ENCODE measurements around the gene TENT5A. TPM values are rescaled to one million over a fixed set of nuclear protein-coding genes. Genes with fewer than 3 reads are reported as not detected.

The TENT5A gene
- total RNA-seq, 1 donor from 2014 or later, result 2.3 TPM

DNA sequence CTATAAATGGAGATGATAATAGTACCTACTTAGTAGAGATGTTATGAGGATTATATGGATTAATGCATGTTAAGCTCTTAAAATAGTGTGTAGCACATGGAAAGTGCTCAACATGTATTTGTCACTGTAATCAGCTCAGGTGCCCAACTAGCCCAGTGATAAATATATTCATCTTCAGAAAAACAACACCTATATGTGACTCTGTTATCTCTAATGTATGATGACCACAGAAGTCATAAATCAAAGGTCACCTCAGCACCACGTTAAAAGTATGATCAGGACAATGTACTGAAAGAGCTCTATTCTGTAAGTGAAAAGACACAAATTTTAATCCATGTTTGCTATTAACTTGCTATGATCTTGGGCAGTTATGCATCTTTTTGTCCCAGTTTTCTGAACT, 36.8 kb upstream of the TENT5A start:
- Mint-ChIP-seq H3K4me3 (ENCODE audit: unreplicated experiment) (no peak overlapping the region), H3K9me3 (ENCODE audit: unreplicated experiment) (no peaks in the 10 kb centered on the region), H3K4me1 (ENCODE audit: unreplicated experiment) (peaks cover 7% of the 10 kb centered on the region), H3K27me3 (ENCODE audit: unreplicated experiment) (peaks cover 4% of the 10 kb centered on the region), H3K27ac (ENCODE audit: unreplicated experiment) (no peak overlapping the region), H3K36me3 (ENCODE audit: low read depth, unreplicated experiment) (no peaks in the 10 kb centered on the region)
- TF ChIP-seq CTCF (IDR thresholded peaks at IDR 0.05; ENCODE audit: unreplicated experiment), result no peak
- no peak for DNase-seq (ENCODE audit: low spot score)

DNA sequence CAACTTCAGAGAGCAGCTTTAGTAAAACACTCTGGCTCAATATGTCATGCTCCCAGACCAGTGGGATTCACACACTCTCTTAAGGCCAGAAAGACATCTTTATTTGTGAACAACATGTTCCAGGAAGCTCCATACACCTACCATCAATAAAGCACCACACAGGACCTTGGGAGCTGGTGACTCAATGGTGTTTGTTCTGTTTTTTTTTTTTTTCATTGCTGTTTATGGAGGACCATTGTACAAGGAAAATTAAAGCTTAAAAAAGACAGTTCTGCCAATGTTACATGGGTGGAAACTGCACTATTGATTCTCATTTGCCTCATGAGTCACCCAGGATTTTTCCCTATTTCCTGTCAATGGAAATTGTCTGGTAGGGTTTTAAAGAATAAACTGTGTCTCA, 36.3 kb upstream of the TENT5A start:
- no peak for TF ChIP-seq CTCF (IDR thresholded peaks at IDR 0.05; ENCODE audit: unreplicated experiment)
- DNase-seq (ENCODE audit: low spot score), result no peak
- H3K36me3 Mint-ChIP-seq (ENCODE audit: low read depth, unreplicated experiment), result no peaks in the 10 kb centered on the region
- no peak overlapping the region for H3K4me3 Mint-ChIP-seq (ENCODE audit: unreplicated experiment)
- no peak overlapping the region for H3K27ac Mint-ChIP-seq (ENCODE audit: unreplicated experiment)
- H3K4me1 Mint-ChIP-seq (ENCODE audit: unreplicated experiment), result peaks cover 7% of the 10 kb centered on the region
- H3K9me3 Mint-ChIP-seq (ENCODE audit: unreplicated experiment), result no peaks in the 10 kb centered on the region
- peaks cover 4% of the 10 kb centered on the region for H3K27me3 Mint-ChIP-seq (ENCODE audit: unreplicated experiment)

GRCh38 chr6:81787313-81788068, 35.0 kb upstream of the TENT5A start:
- no peak overlapping the region for H3K27ac Mint-ChIP-seq (ENCODE audit: unreplicated experiment)
- H3K4me3 Mint-ChIP-seq (ENCODE audit: unreplicated experiment), result no peak overlapping the region
- H3K9me3 Mint-ChIP-seq (ENCODE audit: unreplicated experiment), result no peaks in the 10 kb centered on the region
- H3K4me1 Mint-ChIP-seq (ENCODE audit: unreplicated experiment), result peaks cover 2% of the 10 kb centered on the region
- no peaks in the 10 kb centered on the region for H3K36me3 Mint-ChIP-seq (ENCODE audit: low read depth, unreplicated experiment)
- no peak for TF ChIP-seq CTCF (IDR thresholded peaks at IDR 0.05; ENCODE audit: unreplicated experiment)
- peaks cover 4% of the 10 kb centered on the region for H3K27me3 Mint-ChIP-seq (ENCODE audit: unreplicated experiment)
- no peak for DNase-seq (ENCODE audit: low spot score)

- H3K4me1 Mint-ChIP-seq (ENCODE audit: unreplicated experiment), result no peaks in the 10 kb centered on the region
Observed at GRCh38 chr6:81786150-81786549, 33.7 kb upstream of the TENT5A start.

More at GRCh38 chr6:81786150-81786549, 33.7 kb upstream of the TENT5A start:
- Mint-ChIP-seq H3K9me3 (ENCODE audit: unreplicated experiment) (no peaks in the 10 kb centered on the region), H3K27ac (ENCODE audit: unreplicated experiment) (no peak overlapping the region), H3K4me3 (ENCODE audit: unreplicated experiment) (no peak overlapping the region), H3K36me3 (ENCODE audit: low read depth, unreplicated experiment) (no peaks in the 10 kb centered on the region), H3K27me3 (ENCODE audit: unreplicated experiment) (peaks cover 2% of the 10 kb centered on the region)
- no peak for TF ChIP-seq CTCF (IDR thresholded peaks at IDR 0.05; ENCODE audit: unreplicated experiment)
- no peak for DNase-seq (ENCODE audit: low spot score)
